Measurements from ENCODE around the gene GUCY2C.

The GUCY2C gene

GRCh38 chr12:14607568-14607967 is 88.8 kb downstream of the GUCY2C start:
- no peak overlapping the region for H3K4me3 ChIP-seq (replicated peaks in 1 of 2; ENCODE audit: low read depth in 2 of 2, low read length in 2 of 2)
- no peak for DNase-seq (ENCODE audit: low read depth in 2 of 2)
- no peak for TF ChIP-seq CTCF (IDR thresholded peaks at IDR 0.05; ENCODE audit: low read depth, low read length)

DNA sequence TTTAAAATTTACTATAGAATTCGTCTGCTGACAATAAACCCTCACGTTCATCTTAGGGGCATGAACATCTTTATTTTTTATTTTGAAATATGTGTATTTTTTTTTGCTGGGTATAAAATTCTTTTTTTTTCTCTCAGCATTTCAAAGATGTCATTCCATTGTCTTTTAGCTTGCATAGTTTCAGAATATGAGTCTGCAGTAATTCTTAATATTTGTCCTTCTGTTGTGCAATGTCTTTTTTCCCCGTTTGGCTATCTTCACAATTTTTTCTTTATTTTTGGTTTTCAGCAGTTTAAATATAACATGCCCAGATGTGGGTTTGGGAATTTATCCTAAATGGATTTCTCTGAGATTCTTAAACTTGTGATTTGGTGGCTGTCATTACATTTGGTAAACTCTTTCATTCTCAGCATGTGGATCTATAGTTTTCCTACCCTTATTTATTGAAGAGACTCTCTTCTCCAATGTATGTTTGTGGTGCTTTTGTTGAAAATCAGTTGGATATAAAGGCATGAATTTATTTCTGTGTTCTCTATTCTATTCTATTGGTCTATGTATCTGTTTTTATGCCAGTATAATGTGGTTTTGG is 90.9 kb downstream of the GUCY2C start:
- no peak for DNase-seq (ENCODE audit: low read depth in 2 of 2)
- no peak overlapping the region for H3K4me3 ChIP-seq (replicated peaks in 1 of 2; ENCODE audit: low read depth in 2 of 2, low read length in 2 of 2)
- no peak for TF ChIP-seq CTCF (IDR thresholded peaks at IDR 0.05; ENCODE audit: low read depth, low read length)

- DNase-seq (ENCODE audit: low read depth in 2 of 2): no peak
These were observed 94.5 kb downstream of the GUCY2C start for GRCh38 chr12:14601692-14602478.

DNA sequence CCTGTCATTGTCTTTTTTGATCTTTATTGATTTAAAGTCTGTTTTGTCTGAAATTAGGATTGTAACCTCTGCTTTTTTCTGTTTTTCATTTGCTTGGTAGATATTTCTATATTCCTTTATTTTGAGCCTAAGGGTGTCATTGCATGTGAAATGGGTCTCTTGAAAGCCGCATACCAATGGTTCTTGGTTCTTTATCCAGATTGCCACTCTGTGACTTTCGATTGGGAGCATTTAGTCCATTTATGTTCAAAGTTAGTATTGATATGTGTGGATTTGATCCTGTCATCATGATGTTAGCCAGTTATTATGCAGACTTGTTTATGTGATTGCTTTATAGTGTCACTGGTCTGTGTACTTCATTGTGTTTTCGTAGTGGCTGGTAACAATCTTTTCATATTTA is 98.9 kb downstream of the GUCY2C start:
- DNase-seq (ENCODE audit: low read depth in 2 of 2): no peak
- no peak for TF ChIP-seq CTCF (IDR thresholded peaks at IDR 0.05; ENCODE audit: low read depth, low read length)
- H3K4me3 ChIP-seq (replicated peaks in 1 of 2; ENCODE audit: low read depth in 2 of 2, low read length in 2 of 2): no peak overlapping the region

More at GRCh38 chr12:14601692-14602478, 94.5 kb downstream of the GUCY2C start:
- no peak for TF ChIP-seq CTCF (IDR thresholded peaks at IDR 0.05; ENCODE audit: low read depth, low read length)
- no peak overlapping the region for H3K4me3 ChIP-seq (replicated peaks in 1 of 2; ENCODE audit: low read depth in 2 of 2, low read length in 2 of 2)

DNA sequence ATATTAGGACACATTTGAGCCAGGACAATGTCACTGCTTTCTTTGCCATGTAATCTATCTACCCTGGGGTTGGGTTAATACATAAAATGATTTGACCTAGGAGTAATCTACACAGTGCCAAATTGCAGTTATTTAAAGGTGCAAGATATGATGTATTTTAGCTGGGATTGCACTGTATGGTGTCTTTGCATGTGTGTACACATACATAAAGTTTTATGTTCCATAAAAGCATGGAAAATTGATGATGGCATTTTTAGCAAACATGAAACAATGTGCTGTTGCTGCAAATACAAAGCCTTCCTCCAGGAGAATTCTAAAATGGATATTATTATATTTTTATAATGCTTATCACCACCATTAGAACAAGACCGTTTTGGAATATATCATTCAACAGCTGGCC is 104.7 kb downstream of the GUCY2C start:
- DNase-seq (ENCODE audit: low read depth in 2 of 2): no peak
- H3K4me3 ChIP-seq (replicated peaks in 1 of 2; ENCODE audit: low read depth in 2 of 2, low read length in 2 of 2): no peak overlapping the region
- TF ChIP-seq CTCF (IDR thresholded peaks at IDR 0.05; ENCODE audit: low read depth, low read length): no peak

DNA sequence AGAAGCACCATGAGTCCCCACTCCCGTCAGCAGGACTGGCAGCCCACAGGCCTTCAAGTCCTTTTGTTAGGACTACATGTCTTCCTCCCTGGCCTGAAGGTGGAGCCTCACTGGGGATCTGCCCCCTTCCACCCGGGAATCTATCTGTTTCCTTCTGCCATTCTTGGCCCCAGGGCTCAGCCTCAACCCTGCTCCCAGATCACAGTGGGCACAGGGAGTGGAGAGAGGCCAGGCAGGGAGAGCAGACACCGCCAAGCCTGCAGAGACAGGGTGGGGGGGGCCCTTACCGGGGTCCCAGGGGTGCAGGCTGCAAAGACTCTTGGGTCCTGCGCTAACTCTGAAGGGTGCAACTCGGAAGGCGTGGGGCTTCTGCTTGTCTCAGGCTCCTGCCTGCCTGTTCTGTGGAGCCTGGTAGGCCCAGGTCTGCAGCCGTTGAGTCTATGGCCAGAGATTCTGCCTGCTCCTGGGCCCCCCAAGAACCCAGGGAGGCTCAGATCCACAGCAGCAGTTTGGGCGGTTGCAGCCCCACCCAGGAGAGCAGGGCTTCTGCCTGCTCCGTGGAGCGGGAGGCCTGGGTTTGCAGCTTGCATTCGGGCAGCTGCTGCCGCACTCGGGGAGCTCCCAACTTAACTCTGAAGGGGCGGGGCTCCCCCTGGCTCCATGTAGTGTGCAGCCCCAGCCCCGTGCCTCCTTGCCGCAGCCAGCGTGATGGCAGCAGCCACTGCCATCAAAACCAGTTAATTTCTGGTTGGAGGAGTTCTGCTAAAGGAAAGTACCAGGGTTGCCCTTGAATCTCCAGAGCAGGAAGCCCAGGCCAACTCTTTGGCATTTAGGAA is 107.0 kb downstream of the GUCY2C start:
- H3K4me3 ChIP-seq (replicated peaks in 1 of 2; ENCODE audit: low read depth in 2 of 2, low read length in 2 of 2): no peak overlapping the region
- DNase-seq (ENCODE audit: low read depth in 2 of 2): no peak
- no peak for TF ChIP-seq CTCF (IDR thresholded peaks at IDR 0.05; ENCODE audit: low read depth, low read length)

Data from cardiac fibroblast (primary cell).